GM23248 (cell line): Measurements from ENCODE around the gene LINC00237. TPM values are rescaled to one million over a fixed set of nuclear protein-coding genes. Genes with fewer than 3 reads are reported as not detected.

Experiments
- DNase-seq: peaks from one replicate; pipeline ENCODE4 v3.0.0-alpha.2; 2015
- H2AFZ ChIP-seq: fragments of 200-600 bp; sonication (generic); 2 replicates; pipeline ENCODE4 v1.6.1; 2016; ENCODE audit warnings: antibody characterized with exemption
- H3F3A ChIP-seq: fragments of 200-600 bp; sonication (generic); 2 replicates; pipeline ENCODE4 v1.6.1; 2016; ENCODE audit warnings: mild to moderate bottlenecking, antibody characterized with exemption, mixed run types; ENCODE audit not compliant: insufficient read depth
- H3K27ac ChIP-seq: fragments of 200-600 bp; sonication (generic); 2 replicates; pipeline ENCODE4 v1.5.1; 2016; ENCODE audit warnings: mild to moderate bottlenecking
- H3K27me3 ChIP-seq: fragments of 200-600 bp; sonication (generic); replicated peaks from 2 replicates; pipeline ENCODE4 v1.6.1; 2016; ENCODE audit warnings: mild to moderate bottlenecking; ENCODE audit not compliant: insufficient read depth
- H3K36me3 ChIP-seq: fragments of 200-600 bp; sonication (generic); 2 replicates; pipeline ENCODE4 v1.6.1; 2016; ENCODE audit warnings: low read depth, mild to moderate bottlenecking
- H3K4me1 ChIP-seq: fragments of 200-600 bp; sonication (generic); 2 replicates; pipeline ENCODE4 v1.6.1; 2016; ENCODE audit warnings: mild to moderate bottlenecking; ENCODE audit not compliant: insufficient read depth
- H3K4me2 ChIP-seq: fragments of 200-600 bp; sonication (generic); one replicate; pipeline ENCODE4 v1.6.1; 2016; ENCODE audit warnings: mild to moderate bottlenecking; ENCODE audit not compliant: unreplicated experiment
- H3K4me3 ChIP-seq: fragments of 200-600 bp; sonication (generic); 2 replicates; pipeline ENCODE4 v1.5.1; 2016; ENCODE audit warnings: mild to moderate bottlenecking
- H3K79me2 ChIP-seq: fragments of 200-600 bp; sonication (generic); 2 replicates; pipeline ENCODE4 v1.6.1; 2016; ENCODE audit warnings: mild to moderate bottlenecking; ENCODE audit not compliant: insufficient read depth
- H3K9ac ChIP-seq: fragments of 200-600 bp; sonication (generic); 2 replicates; pipeline ENCODE4 v1.6.1; 2016; ENCODE audit warnings: mild to moderate bottlenecking
- H3K9me2 ChIP-seq: fragments of 200-600 bp; sonication (generic); 2 replicates; pipeline ENCODE4 v1.6.1; 2016; ENCODE audit warnings: mixed run types, mild to moderate bottlenecking, moderate library complexity; ENCODE audit not compliant: insufficient read depth
- H3K9me3 ChIP-seq: fragments of 200-600 bp; sonication (generic); one replicate; pipeline ENCODE4 v1.6.1; 2017; ENCODE audit warnings: low read depth
- H4K20me1 ChIP-seq: fragments of 200-600 bp; sonication (generic); 2 replicates; pipeline ENCODE4 v1.6.0; 2016; ENCODE audit not compliant: insufficient read depth
- EZH2 ChIP-seq: fragments of 200-600 bp; sonication (generic); IDR thresholded peaks from 2 replicates; pipeline ENCODE4 v1.6.1; 2018; ENCODE audit warnings: antibody characterized with exemption, mild to moderate bottlenecking; ENCODE audit not compliant: insufficient read depth, poor library complexity, severe bottlenecking
- EZH2phosphoT487 ChIP-seq: fragments of 200-600 bp; sonication (generic); IDR thresholded peaks from 2 replicates; pipeline ENCODE4 v1.6.1; 2018; ENCODE audit warnings: antibody characterized with exemption, moderate library complexity, mild to moderate bottlenecking, low read depth; ENCODE audit not compliant: insufficient read depth
- WGBS, 2 experiments: methylation state at CpG; one replicate each; pipeline ENCODE4 v1.1.6; 2015 to 2017; ENCODE audit warnings: low lambda C conversion rate in 2 of 2, low coverage in 1 of 2; ENCODE audit errors: missing lambda C conversion rate in 2 of 2; 5-methylcytosine and 5-hydroxymethylcytosine counted together
- in situ Hi-C: fragments of 300-500 bp; cut with MboI; formaldehyde crosslinking; loops from 2 replicates; pipeline ENCODE4 v1.15.0; 2020
- polyA plus RNA-seq: library from polyadenylated mRNA; unstranded; fragments of >200 nt; fragmentation: Nextera tagmentation; extraction: Ambion mirVana; gene quantifications from 2 replicates; pipeline ENCODE4 v1.2.1, GENCODE V29; 2016
- total RNA-seq: library from RNA; depleted of rRNA; stranded (reverse); fragments of >200 nt; shearing (Covaris generic); gene quantifications from 2 replicates; pipeline ENCODE4 v1.2.3, GENCODE V29; 2014

LINC00237 gene
- total and polyA plus RNA-seq, 2 experiments from 2014 or later: not detected

GRCh38 chr20:21134883-21135493 lies 28.8 kb upstream of the LINC00237 start:
- Histone ChIP-seq H4K20me1 (no peaks in the 10 kb centered on the region), H3K9me2 (no peaks in the 10 kb centered on the region), H3K79me2 (no peaks in the 10 kb centered on the region), H2AFZ (no peak overlapping the region), H3K36me3 (no peaks in the 10 kb centered on the region), H3K4me2 (no peak overlapping the region), H3F3A (no peaks in the 10 kb centered on the region), H3K9ac (no peak overlapping the region), H3K27ac (no peak overlapping the region), H3K4me3 (no peak overlapping the region), H3K9me3 (no peaks in the 10 kb centered on the region), H3K4me1 (no peaks in the 10 kb centered on the region), H3K27me3 (no peaks in the 10 kb centered on the region)
- no peak for TF ChIP-seq EZH2phosphoT487
- no peak for TF ChIP-seq EZH2
- in situ Hi-C loops: no loop called here
- DNase-seq: no peak
- 93 to 94% methylated on average over 10 of the region's 10 CpGs for WGBS, 2 experiments

- DNase-seq: no peak
- 85 to 89% methylated on average over 15 to 16 of the region's 16 CpGs for WGBS, 2 experiments
- H3K79me2 ChIP-seq: no peaks in the 10 kb centered on the region
- no peak overlapping the region for H3K4me2 ChIP-seq
- no peaks in the 10 kb centered on the region for H3F3A ChIP-seq
- H3K9ac ChIP-seq: no peak overlapping the region
- in situ Hi-C loops: no loop called here
- no peak overlapping the region for H2AFZ ChIP-seq
- H3K9me2 ChIP-seq: no peaks in the 10 kb centered on the region
- no peaks in the 10 kb centered on the region for H3K36me3 ChIP-seq
- H3K9me3 ChIP-seq: no peaks in the 10 kb centered on the region
- H4K20me1 ChIP-seq: no peaks in the 10 kb centered on the region
- TF ChIP-seq EZH2phosphoT487 (no peak), EZH2 (no peak)
- H3K4me1 ChIP-seq: no peaks in the 10 kb centered on the region
- H3K4me3 ChIP-seq: no peak overlapping the region
- H3K27me3 ChIP-seq: no peaks in the 10 kb centered on the region
- H3K27ac ChIP-seq: no peak overlapping the region
Observed at GRCh38 chr20:21133917-21134622, 27.9 kb upstream of the LINC00237 start.

- Histone ChIP-seq H3K27ac (no peak overlapping the region), H3K79me2 (peaks cover 4% of the 10 kb centered on the region), H3K9me2 (no peaks in the 10 kb centered on the region), H3K4me3 (no peak overlapping the region), H3K9me3 (no peaks in the 10 kb centered on the region), H3K9ac (no peak overlapping the region), H3K4me1 (no peaks in the 10 kb centered on the region), H3K27me3 (no peaks in the 10 kb centered on the region), H2AFZ (no peak overlapping the region), H3K36me3 (no peaks in the 10 kb centered on the region), H3F3A (no peaks in the 10 kb centered on the region), H4K20me1 (no peaks in the 10 kb centered on the region), H3K4me2 (no peak overlapping the region)
- in situ Hi-C loops: no loop called here
- WGBS, 2 experiments: 64 to 69% methylated on average over 4 of the region's 4 CpGs
- no peak for TF ChIP-seq EZH2
- no peak for TF ChIP-seq EZH2phosphoT487
- no peak for DNase-seq
Observed at GRCh38 chr20:21133404-21133803, 27.2 kb upstream of the LINC00237 start.

GRCh38 chr20:21129861-21130260 lies 23.7 kb upstream of the LINC00237 start:
- Histone ChIP-seq H2AFZ (no peak overlapping the region), H3K27ac (no peak overlapping the region), H3K36me3 (no peaks in the 10 kb centered on the region), H3K4me2 (no peak overlapping the region), H3F3A (peaks cover 6% of the 10 kb centered on the region; the same call in 1 of the 2 replicates), H3K9me2 (no peaks in the 10 kb centered on the region), H4K20me1 (no peaks in the 10 kb centered on the region), H3K27me3 (no peaks in the 10 kb centered on the region), H3K9ac (no peak overlapping the region), H3K4me3 (no peak overlapping the region), H3K79me2 (peaks cover 27% of the 10 kb centered on the region), H3K4me1 (peaks cover 8% of the 10 kb centered on the region), H3K9me3 (no peaks in the 10 kb centered on the region)
- WGBS, 2 experiments: 76 to 81% methylated on average over 5 of the region's 5 CpGs
- no peak for TF ChIP-seq EZH2
- no peak for TF ChIP-seq EZH2phosphoT487
- in situ Hi-C loops: no loop called here
- no peak for DNase-seq
